ENCODE data around the gene CAPN9.

- TF ChIP-seq, protein P1, sequence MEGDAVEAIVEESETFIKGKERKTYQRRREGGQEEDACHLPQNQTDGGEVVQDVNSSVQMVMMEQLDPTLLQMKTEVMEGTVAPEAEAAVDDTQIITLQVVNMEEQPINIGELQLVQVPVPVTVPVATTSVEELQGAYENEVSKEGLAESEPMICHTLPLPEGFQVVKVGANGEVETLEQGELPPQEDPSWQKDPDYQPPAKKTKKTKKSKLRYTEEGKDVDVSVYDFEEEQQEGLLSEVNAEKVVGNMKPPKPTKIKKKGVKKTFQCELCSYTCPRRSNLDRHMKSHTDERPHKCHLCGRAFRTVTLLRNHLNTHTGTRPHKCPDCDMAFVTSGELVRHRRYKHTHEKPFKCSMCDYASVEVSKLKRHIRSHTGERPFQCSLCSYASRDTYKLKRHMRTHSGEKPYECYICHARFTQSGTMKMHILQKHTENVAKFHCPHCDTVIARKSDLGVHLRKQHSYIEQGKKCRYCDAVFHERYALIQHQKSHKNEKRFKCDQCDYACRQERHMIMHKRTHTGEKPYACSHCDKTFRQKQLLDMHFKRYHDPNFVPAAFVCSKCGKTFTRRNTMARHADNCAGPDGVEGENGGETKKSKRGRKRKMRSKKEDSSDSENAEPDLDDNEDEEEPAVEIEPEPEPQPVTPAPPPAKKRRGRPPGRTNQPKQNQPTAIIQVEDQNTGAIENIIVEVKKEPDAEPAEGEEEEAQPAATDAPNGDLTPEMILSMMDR (IDR thresholded peaks at IDR 0.05) = no peak
- no peak for TF ChIP-seq POLR2A (IDR thresholded peaks at IDR 0.05)
These were observed 21.8 kb upstream of the CAPN9 start for GRCh38 chr1:230725256-230726012.

Data from thyroid gland (tissue), 4 donors.